Dermis microvascular lymphatic vessel endothelial cell (primary cell): ENCODE results near the gene HDAC4. TPM values are rescaled to one million over a fixed set of nuclear protein-coding genes. Genes with fewer than 3 reads are reported as not detected.

Source experiments
- DNase-seq, 2 donors: peaks; one replicate each; pipeline versions ENCODE4 v3.0.0 to v3.0.0-alpha.2; 2010; ENCODE audit warnings: low read depth in 2 of 2
- total RNA-seq: library from RNA; depleted of rRNA; stranded (reverse); fragments of >200 nt; gene quantifications from 2 replicates; pipeline ENCODE4 v1.2.1, GENCODE V29; 2014

Gene HDAC4
- total RNA-seq, 1 donor from 2014 or later, result 10.4 TPM

DNA sequence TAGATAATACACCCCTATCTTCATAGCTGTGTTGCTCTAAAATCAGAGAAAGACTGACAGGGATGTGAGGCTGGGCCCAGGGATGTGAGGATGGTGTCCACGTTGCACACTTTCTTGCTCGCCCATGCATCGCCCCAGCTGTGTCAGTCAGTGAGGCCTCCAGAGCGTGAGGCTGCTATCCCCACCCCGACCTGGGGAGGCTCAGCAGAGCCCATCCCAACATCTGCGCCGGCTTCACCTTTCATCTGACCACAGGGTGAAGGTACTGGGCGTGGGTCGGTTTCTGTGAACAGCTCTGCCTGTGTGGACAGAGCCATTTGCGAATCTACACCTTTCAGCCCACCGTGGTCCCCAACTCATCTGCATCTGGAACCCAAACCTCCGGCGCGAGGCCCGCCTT, 255.7 kb downstream of the HDAC4 start:
- DNase-seq, result no peak

DNA sequence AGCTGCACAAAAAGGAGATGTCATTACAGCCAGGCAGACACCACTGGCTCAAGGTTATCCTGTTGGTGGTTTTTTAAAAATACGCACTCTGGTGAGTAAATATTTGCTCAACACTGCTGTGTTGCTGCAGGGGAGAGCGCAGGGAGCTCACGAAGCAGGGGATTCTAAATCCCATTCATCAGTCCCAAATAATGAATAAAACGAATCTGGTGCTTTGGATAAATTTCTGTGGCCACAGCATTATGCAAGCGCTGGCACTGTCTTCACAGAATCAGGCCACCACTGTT, 256.2 kb downstream of the HDAC4 start:
- DNase-seq, result no peak

DNA sequence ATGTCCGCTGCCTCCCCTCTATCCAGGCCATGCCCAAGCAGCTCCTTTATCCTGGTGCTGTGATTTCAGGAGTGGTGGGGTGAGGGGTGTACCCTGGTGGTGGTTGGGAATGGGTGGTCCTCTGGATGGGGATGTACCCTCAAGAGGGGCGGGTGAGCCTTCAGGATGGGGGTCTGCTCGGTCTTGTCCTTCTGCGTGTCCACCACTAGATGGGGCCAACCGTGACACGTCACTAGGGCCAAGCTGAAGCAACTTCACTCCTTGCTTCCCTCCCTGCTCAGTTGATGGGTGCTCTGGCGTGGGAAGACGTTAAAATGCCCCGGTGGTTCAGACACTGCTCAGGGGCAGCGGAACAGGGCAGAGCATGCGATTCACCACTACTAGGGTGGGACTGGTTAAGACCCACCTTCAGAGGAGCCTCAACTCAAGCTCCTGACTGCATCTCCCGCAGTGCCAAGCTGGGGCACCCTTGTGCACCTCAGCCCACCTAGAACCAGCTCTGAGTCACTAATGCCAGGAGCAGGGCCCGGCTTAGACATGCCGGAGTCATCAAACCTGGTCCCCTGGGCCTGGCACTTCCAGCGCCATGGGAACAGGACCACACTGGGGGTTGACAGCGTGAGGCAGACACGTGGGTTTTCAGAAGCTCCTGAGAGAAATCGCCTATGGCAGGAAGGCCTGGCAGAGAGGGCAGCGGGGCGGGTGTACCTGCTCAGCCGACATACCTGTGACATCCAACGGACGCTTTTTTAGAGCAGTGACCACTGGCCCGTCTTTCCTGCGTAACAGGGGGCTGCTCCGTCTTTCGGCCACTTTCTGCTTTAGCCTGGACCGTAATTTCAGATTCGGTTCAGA, 256.7 kb downstream of the HDAC4 start:
- DNase-seq, result peak; percentile 25 to 51

DNA sequence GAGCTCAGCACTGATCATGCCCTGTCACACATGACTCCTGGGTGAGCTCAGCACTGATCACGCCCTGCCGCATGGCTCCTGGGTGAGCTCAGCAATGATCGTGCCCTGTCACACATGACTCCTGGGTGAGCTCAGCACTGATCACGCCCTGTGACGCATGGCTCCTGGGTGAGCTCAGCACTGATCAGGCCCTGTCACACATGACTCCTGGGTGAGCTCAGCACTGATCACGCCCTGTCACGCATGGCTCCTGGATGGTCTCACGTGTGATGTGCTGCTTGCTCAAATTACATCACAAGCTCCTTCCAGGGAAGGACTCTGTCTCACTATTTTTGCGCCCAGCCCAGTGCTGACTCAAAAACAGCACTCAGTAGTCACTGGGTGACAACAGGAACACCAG, 258.0 kb downstream of the HDAC4 start:
- no peak for DNase-seq

DNA sequence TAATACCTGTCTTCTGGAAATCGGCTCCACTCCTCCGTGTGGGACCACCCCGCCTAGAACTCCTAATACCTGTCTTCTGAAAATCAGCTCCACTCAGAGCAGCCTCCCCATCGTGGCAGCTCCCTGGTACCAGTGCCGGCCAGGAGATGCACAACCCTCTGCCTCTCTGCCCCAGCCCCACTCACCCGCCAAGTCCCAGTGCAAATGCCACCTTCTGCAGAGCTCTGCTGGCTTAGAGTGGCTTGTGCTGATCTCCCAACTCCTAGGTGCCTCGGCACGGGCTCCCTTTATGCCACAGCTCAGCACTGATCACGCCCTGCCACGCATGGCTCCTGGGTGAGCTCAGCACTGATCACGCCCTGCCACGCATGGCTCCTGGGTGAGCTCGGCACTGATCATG, 258.5 kb downstream of the HDAC4 start:
- DNase-seq, result no peak

- no peak for DNase-seq
Measured at GRCh38 chr2:239141021-239141760, 259.6 kb downstream of the HDAC4 start.

GRCh38 chr2:239140346-239141020, 260.3 kb downstream of the HDAC4 start:
- no peak for DNase-seq

DNA sequence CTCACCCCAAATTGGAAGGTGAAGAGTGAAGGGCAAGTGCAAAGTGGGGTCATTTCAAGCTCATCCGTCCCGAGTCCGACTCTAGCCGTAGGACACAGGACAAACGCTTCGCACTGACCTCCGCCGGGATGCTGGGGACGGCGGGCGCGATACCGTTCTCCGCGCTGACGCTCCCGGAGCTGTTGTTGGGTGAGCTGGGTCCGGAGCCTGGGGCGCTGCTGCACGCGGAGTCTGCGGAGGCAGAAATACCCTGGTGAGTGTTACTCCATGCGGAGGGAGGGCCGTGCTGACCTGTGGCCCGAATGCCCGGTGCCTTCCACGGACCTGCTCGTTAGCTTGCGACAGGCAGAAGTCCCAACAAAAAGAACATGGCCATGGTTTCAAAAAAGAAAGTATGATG, 261.3 kb downstream of the HDAC4 start:
- no peak for DNase-seq

DNA sequence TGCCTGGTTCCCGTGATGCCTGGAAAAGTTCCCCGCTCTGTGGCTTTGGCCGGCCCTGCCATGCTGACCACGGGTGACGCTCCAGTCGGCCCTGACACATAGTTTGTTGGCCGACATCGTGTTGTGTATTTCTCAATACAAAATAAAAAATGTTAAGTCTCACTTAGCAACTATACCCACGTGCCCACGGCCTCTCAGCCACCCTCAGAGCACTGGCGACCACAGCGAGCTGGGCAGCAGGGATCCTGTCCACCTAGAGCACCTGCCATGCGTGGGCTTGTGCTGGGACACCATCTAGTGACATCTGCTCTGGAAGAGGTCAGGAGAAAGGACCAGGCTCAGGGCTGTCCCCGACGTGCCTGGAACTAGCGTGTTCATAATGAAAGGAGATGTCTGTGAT, 261.7 kb downstream of the HDAC4 start:
- no peak for DNase-seq

- DNase-seq, result no peak
Measured at GRCh38 chr2:239138610-239139009, 262.2 kb downstream of the HDAC4 start.

DNA sequence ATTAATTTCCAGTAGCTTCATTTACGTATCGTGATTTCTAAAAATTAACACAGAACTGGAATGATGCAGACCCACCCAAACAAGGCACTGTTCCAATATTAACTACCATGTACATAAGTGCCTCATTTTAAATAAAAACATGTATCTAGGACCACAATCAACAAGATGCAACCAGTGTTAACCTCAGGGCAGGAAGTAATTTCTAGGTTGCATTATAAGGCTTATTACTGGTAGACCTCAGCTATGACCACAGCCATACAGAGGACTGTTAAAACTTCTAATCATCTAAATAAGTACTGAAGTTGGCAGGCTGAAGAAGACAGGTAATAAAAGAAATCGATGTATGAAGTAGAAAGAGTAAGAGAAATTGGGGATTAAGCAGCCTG, 262.9 kb downstream of the HDAC4 start:
- no peak for DNase-seq

DNA sequence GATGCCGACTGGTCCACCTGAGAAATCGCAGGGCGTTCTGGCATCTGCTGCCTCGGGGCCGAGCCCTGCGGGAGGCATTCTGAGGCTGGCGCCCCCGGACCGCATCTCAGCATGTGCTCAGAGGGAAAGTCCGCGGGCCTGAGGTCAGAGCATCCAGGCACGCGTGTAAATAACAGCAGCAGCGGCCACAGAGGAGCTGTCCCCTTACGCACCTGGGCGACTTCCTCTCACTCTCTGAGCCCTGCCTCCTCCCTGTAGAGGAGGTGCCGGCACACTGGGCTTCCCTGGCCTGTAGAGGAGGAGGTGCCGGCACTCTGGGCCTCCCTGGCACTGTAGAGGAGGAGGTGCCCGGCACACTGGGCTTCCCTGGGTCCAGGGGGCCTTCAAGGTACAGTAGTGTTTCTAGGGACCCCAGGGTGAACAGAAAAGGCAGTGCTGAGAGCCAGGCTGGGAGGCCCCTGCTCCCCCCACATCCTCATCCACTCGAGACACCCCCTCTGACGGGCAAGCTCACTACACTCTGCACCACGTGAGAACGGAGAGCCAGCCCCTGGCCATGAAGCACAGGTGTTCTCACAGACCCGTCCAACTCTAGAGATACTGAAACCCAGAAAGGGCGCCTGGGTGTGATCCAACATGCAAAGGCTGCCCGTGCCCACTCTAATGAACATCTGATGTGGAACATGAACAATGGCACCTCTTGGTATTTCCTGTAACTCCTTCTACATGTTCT, 263.5 kb downstream of the HDAC4 start:
- no peak for DNase-seq

DNA sequence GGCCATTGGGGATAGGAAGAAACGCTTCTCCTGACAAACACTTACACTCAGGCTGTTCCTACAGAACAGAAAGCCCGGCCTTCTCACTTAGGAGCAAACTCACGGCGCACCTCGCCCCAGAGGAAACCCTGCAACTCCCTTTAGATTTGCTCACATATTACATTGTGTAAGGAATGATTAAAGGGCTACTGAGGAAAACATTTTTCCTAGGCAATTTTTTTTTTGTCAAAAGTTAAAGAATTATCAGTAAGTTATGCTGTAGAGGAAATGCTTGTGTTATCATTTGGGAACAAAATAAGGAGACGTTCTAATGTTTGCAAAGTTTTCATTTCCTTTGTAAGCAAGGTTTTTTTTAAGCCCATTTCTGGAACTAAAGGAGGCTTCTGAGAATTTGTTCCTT, 264.1 kb downstream of the HDAC4 start:
- DNase-seq, result no peak

GRCh38 chr2:239136203-239136602, 264.6 kb downstream of the HDAC4 start:
- no peak for DNase-seq

- no peak for DNase-seq
Measured at GRCh38 chr2:239135531-239135930, 265.3 kb downstream of the HDAC4 start.

- DNase-seq, result no peak
Measured at GRCh38 chr2:239133945-239134570, 266.8 kb downstream of the HDAC4 start.

DNA sequence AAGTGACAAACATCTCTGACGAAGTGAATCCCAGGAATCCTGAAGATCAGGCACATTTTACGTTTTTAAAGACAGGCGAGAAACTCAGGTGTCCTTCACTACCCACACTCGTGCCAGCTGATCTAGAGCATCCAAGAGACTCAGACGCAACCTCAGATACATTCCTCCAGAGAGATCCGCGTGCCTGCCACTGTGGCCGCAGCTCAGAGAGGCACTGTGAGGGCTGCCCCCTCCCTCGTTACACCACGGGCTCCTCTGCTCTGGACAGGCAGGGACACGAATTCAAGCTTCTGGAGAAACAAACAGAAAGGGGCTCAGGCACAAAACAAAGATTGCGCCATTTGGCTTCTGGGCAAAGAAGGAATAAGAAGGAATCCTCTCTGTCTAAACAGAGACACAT, 268.0 kb downstream of the HDAC4 start:
- no peak for DNase-seq

DNA sequence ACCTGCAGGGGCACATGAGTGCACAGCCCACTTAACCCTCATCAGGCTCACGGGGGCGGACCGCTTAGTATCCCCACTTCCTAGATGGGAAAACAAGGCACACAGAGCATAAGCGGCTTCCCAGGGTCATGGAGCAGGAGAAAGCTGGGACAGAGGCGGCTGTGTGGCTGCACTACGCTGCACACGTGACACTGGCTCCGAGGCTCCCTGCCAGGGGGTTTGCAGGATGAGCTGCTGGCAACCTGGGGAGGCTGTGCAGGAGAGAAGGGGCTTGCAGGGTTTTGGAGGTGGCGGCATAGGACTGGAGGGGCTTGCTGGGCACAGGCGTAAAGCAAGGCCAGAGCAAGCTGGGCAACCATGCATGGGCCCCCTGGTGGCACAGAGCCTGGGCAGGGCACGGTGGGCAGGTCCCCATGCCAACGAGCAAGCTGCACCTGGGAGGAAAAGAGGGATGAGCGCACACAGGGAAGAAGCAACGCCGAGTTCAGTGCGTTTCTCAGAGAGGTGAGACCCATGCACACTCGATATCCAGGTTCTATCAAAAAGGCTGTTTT, 268.6 kb downstream of the HDAC4 start:
- no peak for DNase-seq

GRCh38 chr2:239131521-239131920, 269.3 kb downstream of the HDAC4 start:
- DNase-seq, result no peak

- DNase-seq, result no peak
Measured at GRCh38 chr2:239130786-239131325, 270.0 kb downstream of the HDAC4 start.

- no peak for DNase-seq
Measured at GRCh38 chr2:239130041-239130440, 270.8 kb downstream of the HDAC4 start.
